WTC11 (cell line): ENCODE data around the gene KCNT2. TPM values are rescaled to one million over a fixed set of nuclear protein-coding genes. Genes with fewer than 3 reads are reported as not detected.
A peak's percentile ranks its signal among the peaks of the same experiment; 100 is the strongest.

ENCODE experiments used
- ATAC-seq: fragments of 200-7000 bp; cut with Tn5 transposase; 2 replicates; pipeline ENCODE4 v1.10.0; 2021; ENCODE audit warnings: mild to moderate bottlenecking, moderate library complexity
- CTCF ChIA-PET: fragments of 300-600 bp; sonication (Branson Sonifier 250); formaldehyde crosslinking; loops from one replicate; lab custom pipeline; 2021; ENCODE audit warnings: antibody characterized with exemption; lab: Charles Lee
- POLR2A ChIA-PET: fragments of 350-600 bp; sonication (Branson Sonifier 250); formaldehyde crosslinking; loops from one replicate; lab custom pipeline; 2021; ENCODE audit warnings: antibody characterized with exemption; lab: Charles Lee
- DNase-seq: peaks from one replicate; pipeline ENCODE4 v3.0.0; 2021; ENCODE audit warnings: low spot score
- H3K27ac Mint-ChIP-seq: 2 replicates; pipeline ENCODE4 v1.8.0; 2021; ENCODE audit warnings: mixed read lengths
- H3K27me3 Mint-ChIP-seq: 2 replicates; pipeline ENCODE4 v1.8.0; 2021; ENCODE audit warnings: low read depth, mild to moderate bottlenecking, moderate library complexity, mixed read lengths
- H3K36me3 Mint-ChIP-seq: 2 replicates; pipeline ENCODE4 v1.8.0; 2021; ENCODE audit warnings: mixed read lengths
- H3K4me1 Mint-ChIP-seq: 2 replicates; pipeline ENCODE4 v1.8.0; 2022; ENCODE audit warnings: mixed read lengths
- H3K4me3 Mint-ChIP-seq: 2 replicates; pipeline ENCODE4 v1.8.0; 2021; ENCODE audit warnings: mild to moderate bottlenecking, moderate library complexity, mixed read lengths
- H3K9me3 Mint-ChIP-seq: 2 replicates; pipeline ENCODE4 v1.8.0; 2021; ENCODE audit warnings: mixed read lengths
- ATF3 ChIP-seq: sonication (generic); formaldehyde crosslinking; conservative IDR thresholded peaks from 2 replicates; pipeline ENCODE4 v1.8.1; 2022; ENCODE audit warnings: mild to moderate bottlenecking, missing genetic modification reagents
- CREM ChIP-seq: sonication (generic); formaldehyde crosslinking; IDR thresholded peaks from 2 replicates; pipeline ENCODE4 v1.8.1; 2022; ENCODE audit warnings: mild to moderate bottlenecking, missing genetic modification reagents, moderate library complexity
- E2F4 ChIP-seq: sonication (generic); formaldehyde crosslinking; IDR thresholded peaks from 2 replicates; pipeline ENCODE4 v1.8.1; 2022; ENCODE audit warnings: low read depth, mild to moderate bottlenecking, moderate library complexity, missing genetic modification reagents, borderline replicate concordance
- EMX1 ChIP-seq: fragments of 250-450 bp; sonication (Bioruptor Pico); IDR thresholded peaks from 2 replicates; pipeline ENCODE4 v1.8.0; 2021; ENCODE audit warnings: mild to moderate bottlenecking
- ESRRA ChIP-seq: sonication (generic); formaldehyde crosslinking; IDR thresholded peaks from 2 replicates; pipeline ENCODE4 v1.8.1; 2022; ENCODE audit warnings: mild to moderate bottlenecking, missing genetic modification reagents, borderline replicate concordance
- FOXK1 ChIP-seq: sonication (generic); formaldehyde crosslinking; IDR thresholded peaks from 2 replicates; pipeline ENCODE4 v1.8.0; 2022; ENCODE audit warnings: mild to moderate bottlenecking, moderate library complexity, missing genetic modification reagents
- FOXP1 ChIP-seq: sonication (generic); formaldehyde crosslinking; IDR thresholded peaks from 2 replicates; pipeline ENCODE4 v1.8.0; 2022; ENCODE audit warnings: missing genetic modification reagents, mild to moderate bottlenecking, moderate library complexity, borderline replicate concordance
- KAT7 ChIP-seq: sonication (generic); formaldehyde crosslinking; IDR thresholded peaks from 2 replicates; pipeline ENCODE4 v1.8.1; 2023; ENCODE audit warnings: missing genetic modification reagents, mild to moderate bottlenecking, borderline replicate concordance
- MXD4 ChIP-seq: fragments of 250-450 bp; sonication (Bioruptor Pico); IDR thresholded peaks from 2 replicates; pipeline ENCODE4 v1.8.0; 2021; ENCODE audit warnings: mild to moderate bottlenecking, moderate library complexity, borderline replicate concordance
- NFATC4 ChIP-seq: fragments of 250-450 bp; sonication (Bioruptor Pico); IDR thresholded peaks from 2 replicates; pipeline ENCODE4 v1.9.0; 2021; ENCODE audit warnings: mild to moderate bottlenecking
- NFE2L1 ChIP-seq: sonication (generic); formaldehyde crosslinking; IDR thresholded peaks from 2 replicates; pipeline ENCODE4 v1.8.1; 2023; ENCODE audit warnings: missing genetic modification reagents
- NR1H2 ChIP-seq: sonication (generic); formaldehyde crosslinking; IDR thresholded peaks from 2 replicates; pipeline ENCODE4 v1.9.0; 2021; ENCODE audit warnings: mild to moderate bottlenecking, moderate library complexity, missing genetic modification reagents
- NR2C2 ChIP-seq: sonication (generic); formaldehyde crosslinking; IDR thresholded peaks from 2 replicates; pipeline ENCODE4 v1.8.0; 2022; ENCODE audit warnings: mild to moderate bottlenecking, missing genetic modification reagents
- ZBTB21 ChIP-seq: sonication (generic); formaldehyde crosslinking; IDR thresholded peaks from 2 replicates; pipeline ENCODE4 v1.8.1; 2023; ENCODE audit warnings: mild to moderate bottlenecking, missing genetic modification reagents, borderline replicate concordance
- ZNF232 ChIP-seq: sonication (generic); formaldehyde crosslinking; IDR thresholded peaks from 2 replicates; pipeline ENCODE4 v1.8.0; 2022; ENCODE audit warnings: mild to moderate bottlenecking, missing genetic modification reagents
- ZNF263 ChIP-seq: sonication (generic); formaldehyde crosslinking; IDR thresholded peaks from 2 replicates; pipeline ENCODE4 v1.8.1; 2022; ENCODE audit warnings: low read depth, mild to moderate bottlenecking, moderate library complexity, missing genetic modification reagents
- ZNF317 ChIP-seq: sonication (generic); formaldehyde crosslinking; IDR thresholded peaks from 2 replicates; pipeline ENCODE4 v1.8.1; 2023; ENCODE audit warnings: low read depth, mild to moderate bottlenecking, moderate library complexity, missing genetic modification reagents, borderline replicate concordance
- ZNF396 ChIP-seq: fragments of 250-450 bp; sonication (Bioruptor Pico); IDR thresholded peaks from 2 replicates; pipeline ENCODE4 v1.8.0; 2021; ENCODE audit warnings: mild to moderate bottlenecking, moderate library complexity, borderline replicate concordance
- ZNF671 ChIP-seq: fragments of 250-450 bp; sonication (Bioruptor Pico); IDR thresholded peaks from 2 replicates; pipeline ENCODE4 v1.8.0; 2021; ENCODE audit warnings: mild to moderate bottlenecking
- total RNA-seq: library from RNA; stranded (reverse); gene quantifications from 3 replicates; pipeline ENCODE4 v1.2.3, GENCODE V29; 2021
- TF ChIP-seq, protein P1 (sequence below): sonication (generic); formaldehyde crosslinking; IDR thresholded peaks from 2 replicates; pipeline ENCODE4 v1.8.1; 2023; ENCODE audit warnings: mild to moderate bottlenecking, missing genetic modification reagents, moderate library complexity
- TF ChIP-seq, protein P2 (sequence below): fragments of 200-600 bp; IDR thresholded peaks from 2 replicates; pipeline ENCODE4 v1.8.0; 2022; ENCODE audit warnings: antibody characterized with exemption
- TF ChIP-seq, protein P3 (sequence below): sonication (generic); formaldehyde crosslinking; IDR thresholded peaks from 2 replicates; pipeline ENCODE4 v1.8.0; 2023; ENCODE audit warnings: missing genetic modification reagents, mild to moderate bottlenecking, borderline replicate concordance

The KCNT2 gene
- total RNA-seq, 1 experiment from 2014 or later, result 11.6 TPM

DNA sequence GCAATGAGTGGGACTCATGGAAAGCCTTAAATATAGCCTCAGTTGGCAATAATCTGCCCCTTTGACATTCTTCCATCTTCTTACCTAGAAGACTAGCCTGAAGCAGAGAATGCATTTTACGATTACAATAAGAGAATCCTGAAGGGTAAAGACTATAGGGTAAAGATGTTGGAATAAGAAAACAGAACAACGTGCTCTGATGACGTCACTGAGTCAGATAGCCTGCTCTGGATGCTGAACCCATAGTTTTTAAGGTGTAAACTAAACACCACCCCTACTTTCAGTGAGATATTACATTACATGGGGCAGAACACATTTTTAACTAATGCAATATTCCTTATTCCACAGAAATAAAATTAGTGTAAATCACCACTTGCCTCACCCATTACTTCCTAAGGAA lies 240.4 kb downstream of the KCNT2 start:
- Mint-ChIP-seq H3K4me3 (no peak overlapping the region), H3K27ac (no peak overlapping the region), H3K9me3 (no peaks in the 10 kb centered on the region), H3K27me3 (no peaks in the 10 kb centered on the region), H3K4me1 (peaks cover 32% of the 10 kb centered on the region), H3K36me3 (peaks cover 9% of the 10 kb centered on the region)
- TF ChIP-seq ZBTB21, result no peak
- no peak for TF ChIP-seq E2F4
- TF ChIP-seq NFATC4 (CRISPR knock-in tag), result no peak
- no peak for TF ChIP-seq ESRRA (CRISPR knock-in tag)
- TF ChIP-seq ZNF232 (CRISPR knock-in tag), result no peak
- no peak for TF ChIP-seq EMX1 (CRISPR knock-in tag)
- TF ChIP-seq ATF3 (CRISPR knock-in tag), result no peak
- CTCF ChIA-PET, result no interaction called here
- no peak for DNase-seq
- ATAC-seq, result no peak
- POLR2A ChIA-PET, result no interaction called here

DNA sequence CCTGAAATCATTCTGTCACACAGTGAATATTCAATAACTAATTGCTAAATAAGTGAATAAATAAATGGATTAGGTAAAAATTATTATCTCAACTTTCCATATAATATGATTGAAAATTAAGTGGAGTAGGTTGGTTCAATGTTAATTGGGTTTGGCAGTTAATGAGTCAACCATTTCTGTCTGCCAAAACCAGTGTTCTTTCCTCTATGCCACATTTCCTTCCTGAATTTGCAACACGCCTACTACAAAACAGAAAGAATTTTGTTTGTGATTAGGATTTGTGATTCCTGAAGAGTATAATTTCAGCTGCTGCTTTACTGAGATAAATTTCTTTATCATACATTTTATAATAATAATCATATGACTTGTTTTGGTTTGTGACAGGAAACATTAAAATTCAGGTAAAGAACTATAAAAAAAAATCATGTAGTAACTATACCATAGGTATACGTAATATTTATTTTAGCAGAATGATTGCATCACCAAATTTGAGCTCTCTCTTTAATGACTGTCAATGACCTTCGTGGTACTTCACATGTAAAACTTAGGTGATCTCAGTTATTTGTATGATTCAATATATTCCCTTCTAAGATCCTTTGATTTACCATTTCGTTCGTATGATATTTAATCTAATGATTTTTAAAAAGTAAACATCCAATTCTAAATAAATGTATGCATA lies 241.3 kb downstream of the KCNT2 start:
- ChIA-PET CTCF (no interaction called here), POLR2A (no interaction called here)
- peaks cover 9% of the 10 kb centered on the region for H3K36me3 Mint-ChIP-seq
- no peak for TF ChIP-seq ZNF671 (CRISPR knock-in tag)
- TF ChIP-seq ZNF317 (CRISPR knock-in tag), result no peak
- no peak for TF ChIP-seq KAT7 (CRISPR knock-in tag)
- TF ChIP-seq ZNF396 (CRISPR knock-in tag), result no peak
- TF ChIP-seq NR2C2 (CRISPR knock-in tag), result no peak
- TF ChIP-seq, protein P1, sequence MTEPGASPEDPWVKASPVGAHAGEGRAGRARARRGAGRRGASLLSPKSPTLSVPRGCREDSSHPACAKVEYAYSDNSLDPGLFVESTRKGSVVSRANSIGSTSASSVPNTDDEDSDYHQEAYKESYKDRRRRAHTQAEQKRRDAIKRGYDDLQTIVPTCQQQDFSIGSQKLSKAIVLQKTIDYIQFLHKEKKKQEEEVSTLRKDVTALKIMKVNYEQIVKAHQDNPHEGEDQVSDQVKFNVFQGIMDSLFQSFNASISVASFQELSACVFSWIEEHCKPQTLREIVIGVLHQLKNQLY (CRISPR knock-in tag), result no peak
- TF ChIP-seq ZNF263 (CRISPR knock-in tag), result no peak
- TF ChIP-seq FOXK1 (CRISPR knock-in tag), result no peak
- no peaks in the 10 kb centered on the region for H3K27me3 Mint-ChIP-seq
- no peak for ATAC-seq
- H3K4me1 Mint-ChIP-seq, result peaks cover 41% of the 10 kb centered on the region
- H3K4me3 Mint-ChIP-seq, result no peak overlapping the region
- no peak overlapping the region for H3K27ac Mint-ChIP-seq
- no peak for DNase-seq
- H3K9me3 Mint-ChIP-seq, result no peaks in the 10 kb centered on the region

GRCh38 chr1:196361112-196361714 lies 247.0 kb downstream of the KCNT2 start:
- no peaks in the 10 kb centered on the region for H3K27me3 Mint-ChIP-seq
- no peak for TF ChIP-seq FOXP1 (CRISPR knock-in tag)
- TF ChIP-seq MXD4 (CRISPR knock-in tag), result no peak
- POLR2A ChIA-PET, result no interaction called here
- no peaks in the 10 kb centered on the region for H3K9me3 Mint-ChIP-seq
- H3K27ac Mint-ChIP-seq, result peak overlapping the region; percentile 60
- H3K4me1 Mint-ChIP-seq, result peaks cover 49% of the 10 kb centered on the region
- no peak overlapping the region for H3K4me3 Mint-ChIP-seq
- ATAC-seq, result no peak
- no peak for DNase-seq
- no peaks in the 10 kb centered on the region for H3K36me3 Mint-ChIP-seq
- CTCF ChIA-PET, result no interaction called here

- Mint-ChIP-seq H3K9me3 (no peaks in the 10 kb centered on the region), H3K4me1 (peaks cover 27% of the 10 kb centered on the region), H3K4me3 (no peak overlapping the region)
- POLR2A ChIA-PET, result no interaction called here
- CTCF ChIA-PET, result interaction anchor here (1.1 to 1.4 kb wide), 2 partner anchors 15 to 303 kb away, joined by 3 to 4 read pairs; no protein-coding TSS in a partner anchor
- no peak for ATAC-seq
- no peak for DNase-seq
- no peak for TF ChIP-seq CREM (CRISPR knock-in tag)
- no peak for TF ChIP-seq NR1H2 (CRISPR knock-in tag)
- TF ChIP-seq, protein P2, sequence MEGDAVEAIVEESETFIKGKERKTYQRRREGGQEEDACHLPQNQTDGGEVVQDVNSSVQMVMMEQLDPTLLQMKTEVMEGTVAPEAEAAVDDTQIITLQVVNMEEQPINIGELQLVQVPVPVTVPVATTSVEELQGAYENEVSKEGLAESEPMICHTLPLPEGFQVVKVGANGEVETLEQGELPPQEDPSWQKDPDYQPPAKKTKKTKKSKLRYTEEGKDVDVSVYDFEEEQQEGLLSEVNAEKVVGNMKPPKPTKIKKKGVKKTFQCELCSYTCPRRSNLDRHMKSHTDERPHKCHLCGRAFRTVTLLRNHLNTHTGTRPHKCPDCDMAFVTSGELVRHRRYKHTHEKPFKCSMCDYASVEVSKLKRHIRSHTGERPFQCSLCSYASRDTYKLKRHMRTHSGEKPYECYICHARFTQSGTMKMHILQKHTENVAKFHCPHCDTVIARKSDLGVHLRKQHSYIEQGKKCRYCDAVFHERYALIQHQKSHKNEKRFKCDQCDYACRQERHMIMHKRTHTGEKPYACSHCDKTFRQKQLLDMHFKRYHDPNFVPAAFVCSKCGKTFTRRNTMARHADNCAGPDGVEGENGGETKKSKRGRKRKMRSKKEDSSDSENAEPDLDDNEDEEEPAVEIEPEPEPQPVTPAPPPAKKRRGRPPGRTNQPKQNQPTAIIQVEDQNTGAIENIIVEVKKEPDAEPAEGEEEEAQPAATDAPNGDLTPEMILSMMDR, result no peak
- TF ChIP-seq NFE2L1 (CRISPR knock-in tag), result no peak
- TF ChIP-seq, protein P3, sequence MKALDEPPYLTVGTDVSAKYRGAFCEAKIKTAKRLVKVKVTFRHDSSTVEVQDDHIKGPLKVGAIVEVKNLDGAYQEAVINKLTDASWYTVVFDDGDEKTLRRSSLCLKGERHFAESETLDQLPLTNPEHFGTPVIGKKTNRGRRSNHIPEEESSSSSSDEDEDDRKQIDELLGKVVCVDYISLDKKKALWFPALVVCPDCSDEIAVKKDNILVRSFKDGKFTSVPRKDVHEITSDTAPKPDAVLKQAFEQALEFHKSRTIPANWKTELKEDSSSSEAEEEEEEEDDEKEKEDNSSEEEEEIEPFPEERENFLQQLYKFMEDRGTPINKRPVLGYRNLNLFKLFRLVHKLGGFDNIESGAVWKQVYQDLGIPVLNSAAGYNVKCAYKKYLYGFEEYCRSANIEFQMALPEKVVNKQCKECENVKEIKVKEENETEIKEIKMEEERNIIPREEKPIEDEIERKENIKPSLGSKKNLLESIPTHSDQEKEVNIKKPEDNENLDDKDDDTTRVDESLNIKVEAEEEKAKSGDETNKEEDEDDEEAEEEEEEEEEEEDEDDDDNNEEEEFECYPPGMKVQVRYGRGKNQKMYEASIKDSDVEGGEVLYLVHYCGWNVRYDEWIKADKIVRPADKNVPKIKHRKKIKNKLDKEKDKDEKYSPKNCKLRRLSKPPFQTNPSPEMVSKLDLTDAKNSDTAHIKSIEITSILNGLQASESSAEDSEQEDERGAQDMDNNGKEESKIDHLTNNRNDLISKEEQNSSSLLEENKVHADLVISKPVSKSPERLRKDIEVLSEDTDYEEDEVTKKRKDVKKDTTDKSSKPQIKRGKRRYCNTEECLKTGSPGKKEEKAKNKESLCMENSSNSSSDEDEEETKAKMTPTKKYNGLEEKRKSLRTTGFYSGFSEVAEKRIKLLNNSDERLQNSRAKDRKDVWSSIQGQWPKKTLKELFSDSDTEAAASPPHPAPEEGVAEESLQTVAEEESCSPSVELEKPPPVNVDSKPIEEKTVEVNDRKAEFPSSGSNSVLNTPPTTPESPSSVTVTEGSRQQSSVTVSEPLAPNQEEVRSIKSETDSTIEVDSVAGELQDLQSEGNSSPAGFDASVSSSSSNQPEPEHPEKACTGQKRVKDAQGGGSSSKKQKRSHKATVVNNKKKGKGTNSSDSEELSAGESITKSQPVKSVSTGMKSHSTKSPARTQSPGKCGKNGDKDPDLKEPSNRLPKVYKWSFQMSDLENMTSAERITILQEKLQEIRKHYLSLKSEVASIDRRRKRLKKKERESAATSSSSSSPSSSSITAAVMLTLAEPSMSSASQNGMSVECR (CRISPR knock-in tag), result no peak
- TF ChIP-seq, all 79 proteins: peak for 0
- H3K27me3 Mint-ChIP-seq, result no peaks in the 10 kb centered on the region
- H3K27ac Mint-ChIP-seq, result no peak overlapping the region
- H3K36me3 Mint-ChIP-seq, result 0 out of 2 replicates have a peak, but pooled peaks cover 2% of the 10 kb centered on the region
Measured at GRCh38 chr1:196357913-196358312, 250.3 kb downstream of the KCNT2 start.
